ENCODE measurements around the gene SOCS6. TPM values are rescaled to one million over a fixed set of nuclear protein-coding genes. Genes with fewer than 3 reads are reported as not detected.

The SOCS6 gene
- total and polyA plus RNA-seq, 8 donors = 18.0 to 26.6 (median 22.3) TPM

DNA sequence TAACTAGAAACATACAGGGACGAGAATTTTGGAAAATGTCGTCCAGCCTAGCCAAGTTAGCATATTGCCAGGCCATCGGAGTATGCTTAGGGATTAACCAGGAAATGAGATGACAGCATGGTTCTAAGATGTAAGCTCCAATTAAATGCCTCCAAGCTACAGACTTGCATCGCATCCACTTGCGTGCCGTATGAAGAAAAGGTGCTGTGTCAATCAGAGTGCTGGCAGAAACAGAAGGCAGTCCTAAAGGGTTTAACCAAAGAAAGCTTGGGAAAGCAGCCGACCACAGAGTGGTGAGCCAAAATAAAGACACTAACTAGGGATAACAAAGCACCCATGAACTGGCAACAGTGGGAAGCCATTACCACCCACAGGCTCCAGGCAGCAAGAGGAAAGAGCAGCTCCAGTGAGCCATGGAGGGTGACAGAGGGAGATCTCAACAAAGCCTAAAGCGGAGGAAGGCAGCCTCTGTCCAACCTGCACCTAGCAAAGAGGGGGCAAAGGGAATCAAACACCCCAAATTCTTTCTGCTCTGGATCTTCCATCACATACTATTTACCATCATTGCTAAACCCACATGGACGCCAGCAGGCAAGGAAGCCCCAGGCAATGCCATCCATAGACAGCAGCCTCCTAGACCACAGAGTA is 27.6 kb upstream of the SOCS6 start:
- Histone ChIP-seq H3K27ac (no peak overlapping the region), H3K4me1 (no peaks in the 10 kb centered on the region), H3K36me3 (no peaks in the 10 kb centered on the region), H3K9me3 (no peaks in the 10 kb centered on the region), H3K27me3 (no peaks in the 10 kb centered on the region), H3K4me3 (no peak overlapping the region)
- TF ChIP-seq, protein P1, sequence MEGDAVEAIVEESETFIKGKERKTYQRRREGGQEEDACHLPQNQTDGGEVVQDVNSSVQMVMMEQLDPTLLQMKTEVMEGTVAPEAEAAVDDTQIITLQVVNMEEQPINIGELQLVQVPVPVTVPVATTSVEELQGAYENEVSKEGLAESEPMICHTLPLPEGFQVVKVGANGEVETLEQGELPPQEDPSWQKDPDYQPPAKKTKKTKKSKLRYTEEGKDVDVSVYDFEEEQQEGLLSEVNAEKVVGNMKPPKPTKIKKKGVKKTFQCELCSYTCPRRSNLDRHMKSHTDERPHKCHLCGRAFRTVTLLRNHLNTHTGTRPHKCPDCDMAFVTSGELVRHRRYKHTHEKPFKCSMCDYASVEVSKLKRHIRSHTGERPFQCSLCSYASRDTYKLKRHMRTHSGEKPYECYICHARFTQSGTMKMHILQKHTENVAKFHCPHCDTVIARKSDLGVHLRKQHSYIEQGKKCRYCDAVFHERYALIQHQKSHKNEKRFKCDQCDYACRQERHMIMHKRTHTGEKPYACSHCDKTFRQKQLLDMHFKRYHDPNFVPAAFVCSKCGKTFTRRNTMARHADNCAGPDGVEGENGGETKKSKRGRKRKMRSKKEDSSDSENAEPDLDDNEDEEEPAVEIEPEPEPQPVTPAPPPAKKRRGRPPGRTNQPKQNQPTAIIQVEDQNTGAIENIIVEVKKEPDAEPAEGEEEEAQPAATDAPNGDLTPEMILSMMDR (IDR thresholded peaks at IDR 0.05) = no peak
- DNase-seq (no peak), ATAC-seq (no peak)
- intact Hi-C loops (cut with DNase I) = no loop called here

DNA sequence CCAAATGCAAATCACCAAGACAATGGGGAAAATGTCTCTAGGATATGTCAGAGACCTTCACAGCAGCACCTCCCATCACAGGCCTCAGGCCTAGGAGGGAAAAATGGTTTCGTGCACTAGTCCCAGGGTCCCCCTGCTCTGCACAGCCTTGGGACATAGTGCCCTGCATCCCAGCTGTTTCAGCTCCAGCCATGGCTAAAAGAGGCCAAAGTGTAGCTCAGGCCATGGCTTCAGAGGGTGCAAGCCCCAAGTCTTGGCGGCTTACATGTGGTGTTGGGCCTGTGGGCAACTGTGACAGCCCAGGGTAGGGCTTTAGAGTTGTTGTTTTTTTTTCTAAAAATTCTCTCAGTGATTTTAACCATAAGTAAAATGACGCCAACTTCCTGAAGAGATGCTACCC is 25.5 kb upstream of the SOCS6 start:
- intact Hi-C loops (cut with DNase I) = no loop called here
- H3K4me3 ChIP-seq = no peak overlapping the region
- DNase-seq (no peak), ATAC-seq (no peak)
- no peaks in the 10 kb centered on the region for H3K27me3 ChIP-seq
- TF ChIP-seq, protein P1 (IDR thresholded peaks at IDR 0.05) = no peak
- H3K36me3 ChIP-seq = no peaks in the 10 kb centered on the region
- H3K9me3 ChIP-seq = no peaks in the 10 kb centered on the region
- no peak overlapping the region for H3K27ac ChIP-seq
- no peaks in the 10 kb centered on the region for H3K4me1 ChIP-seq

DNA sequence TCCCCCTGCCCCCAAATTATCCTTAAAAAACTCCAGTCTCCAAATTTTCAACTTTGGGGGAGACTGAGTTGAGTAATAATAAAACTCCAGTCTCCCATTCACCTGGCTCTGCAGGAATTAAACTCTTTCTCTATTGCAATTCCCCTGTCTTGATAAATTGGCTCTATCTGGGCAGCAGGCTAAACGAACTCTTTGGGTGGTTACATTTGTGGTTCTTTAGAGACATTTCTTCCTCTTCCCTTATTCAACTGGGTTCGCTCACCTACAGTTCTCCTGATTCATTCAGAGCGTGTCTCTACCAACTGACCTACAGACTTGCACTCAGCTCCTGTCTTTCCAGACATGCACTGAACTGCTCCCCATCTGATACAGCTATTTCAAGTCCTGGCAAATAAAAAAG is 17.1 kb upstream of the SOCS6 start:
- H3K36me3 ChIP-seq = no peaks in the 10 kb centered on the region
- intact Hi-C loops (cut with DNase I) = no loop called here
- H3K9me3 ChIP-seq = peaks cover 0 to 26% of the 10 kb centered on the region in 2 donors
- TF ChIP-seq, protein P1 (IDR thresholded peaks at IDR 0.05) = no peak
- H3K4me3 ChIP-seq = no peak overlapping the region
- no peak overlapping the region for H3K27ac ChIP-seq
- H3K27me3 ChIP-seq = no peaks in the 10 kb centered on the region
- no peaks in the 10 kb centered on the region for H3K4me1 ChIP-seq
- DNase-seq = no peak
- ATAC-seq = no peak

DNA sequence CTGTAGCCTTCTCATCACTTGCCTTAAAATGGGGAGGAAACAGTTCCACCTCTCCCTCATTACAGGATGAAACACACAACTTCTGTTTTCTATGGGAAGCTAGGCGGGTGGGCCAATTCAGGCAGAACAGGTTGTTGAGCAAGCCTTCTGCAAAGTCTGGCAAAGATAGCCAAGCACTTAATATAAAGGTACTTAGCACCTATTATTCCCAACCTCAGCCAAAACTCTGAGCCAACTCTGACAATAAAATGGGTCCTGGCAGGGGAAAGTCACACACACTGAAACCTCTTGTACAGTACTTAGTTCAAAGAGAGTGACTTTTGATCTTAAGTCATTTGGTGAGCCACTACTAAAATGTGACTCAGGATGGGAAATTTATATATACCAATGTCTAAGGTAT is 15.8 kb upstream of the SOCS6 start:
- intact Hi-C loops (cut with DNase I) = no loop called here
- ATAC-seq = peak; percentile 84

DNA sequence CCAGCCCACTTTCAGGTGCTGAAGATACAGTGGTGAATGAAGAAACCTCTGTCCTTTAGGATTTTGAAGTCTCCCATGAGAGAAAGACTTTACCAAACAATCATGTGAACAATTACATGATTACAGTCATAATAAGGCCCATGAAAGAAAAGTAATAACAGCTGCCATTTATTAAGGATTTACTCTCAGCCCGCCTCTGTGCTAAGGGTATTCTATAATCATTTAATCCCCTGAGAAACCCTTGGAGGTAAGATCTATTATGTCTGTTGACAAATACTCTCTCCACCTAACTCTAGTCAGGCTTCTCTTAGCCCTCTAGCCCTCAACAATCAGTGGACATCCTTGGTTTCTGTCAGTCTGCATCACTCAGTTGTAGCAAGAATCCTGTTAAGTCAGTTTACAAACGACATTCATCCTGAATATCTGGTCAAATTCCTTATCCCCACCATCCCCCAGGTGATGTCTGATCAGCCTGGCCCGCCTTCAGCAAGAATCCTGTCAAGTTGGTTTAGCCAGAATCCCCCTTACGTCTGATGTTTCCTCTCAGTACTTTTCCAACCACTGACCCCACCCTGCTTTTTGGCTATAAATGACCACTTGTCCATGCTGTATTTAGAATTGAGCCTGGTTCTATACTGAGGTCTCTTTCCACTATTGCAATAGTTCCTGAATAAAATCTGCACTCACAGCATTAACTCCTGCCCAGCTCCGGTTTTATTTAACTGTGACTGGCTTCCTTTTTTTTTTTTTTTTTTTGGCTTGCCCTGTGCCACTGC is 12.2 kb upstream of the SOCS6 start:
- TF ChIP-seq, protein P1 (IDR thresholded peaks at IDR 0.05) = no peak
- ATAC-seq (no peak), DNase-seq (no peak)
- intact Hi-C loops (cut with DNase I) = no loop called here
- no peaks in the 10 kb centered on the region for H3K36me3 ChIP-seq
- no peak overlapping the region for H3K27ac ChIP-seq
- H3K4me3 ChIP-seq = no peak overlapping the region
- H3K4me1 ChIP-seq = no peaks in the 10 kb centered on the region
- peaks cover 0 to 23% of the 10 kb centered on the region in 2 donors for H3K9me3 ChIP-seq
- no peaks in the 10 kb centered on the region for H3K27me3 ChIP-seq

More for the DNA sequence above, 15.8 kb upstream of the SOCS6 start:
- no peak overlapping the region for H3K27ac ChIP-seq
- TF ChIP-seq, protein P1 (IDR thresholded peaks at IDR 0.05) = no peak
- H3K27me3 ChIP-seq = no peaks in the 10 kb centered on the region
- no peak overlapping the region for H3K4me3 ChIP-seq
- no peaks in the 10 kb centered on the region for H3K4me1 ChIP-seq
- peaks cover 0 to 26% of the 10 kb centered on the region in 2 donors for H3K9me3 ChIP-seq
- no peak for DNase-seq
- no peaks in the 10 kb centered on the region for H3K36me3 ChIP-seq

Measured in left lung (tissue), 10 donors.